ENCODE data around the gene ART4.

GRCh38 chr12:14775636-14775980 is 67.7 kb downstream of the ART4 start:
- TF ChIP-seq CTCF (IDR thresholded peaks at IDR 0.05; ENCODE audit: insufficient read depth, low read depth, low read length) = no peak
- TF ChIP-seq EZH2 (IDR thresholded peaks at IDR 0.05; ENCODE audit: insufficient read depth, low read length) = no peak

Measured in astrocyte (in vitro differentiated cells and primary cell).